RWPE2 (cell line): ENCODE results near the gene C19orf25.

Experiments
- ATAC-seq: fragments of 200-7000 bp; cut with Tn5 transposase; 3 replicates; pipeline ENCODE4 v1.9.1; 2021; ENCODE audit warnings: low read depth
- DNase-seq: peaks from one replicate; pipeline ENCODE4 v3.0.0-alpha.2; 2020; ENCODE audit warnings: low spot score
- H3K27ac ChIP-seq: fragments of 450-650 bp; 2 replicates; pipeline ENCODE4 v1.5.1; 2017; ENCODE audit warnings: mild to moderate bottlenecking; ENCODE audit not compliant: poor library complexity, severe bottlenecking
- H3K27me3 ChIP-seq: fragments of 250-450 bp; sonication (Bioruptor Pico); 2 replicates; pipeline ENCODE4 v1.5.1; 2021; ENCODE audit warnings: mild to moderate bottlenecking, moderate library complexity; ENCODE audit not compliant: insufficient read depth, poor library complexity, severe bottlenecking
- H3K36me3 ChIP-seq: fragments of 250-450 bp; sonication (Bioruptor Pico); 2 replicates; pipeline ENCODE4 v1.5.1; 2020; ENCODE audit warnings: low read depth, mild to moderate bottlenecking, moderate library complexity
- H3K4me1 ChIP-seq: fragments of 250-450 bp; sonication (Bioruptor Pico); 2 replicates; pipeline ENCODE4 v1.5.1; 2021; ENCODE audit warnings: mild to moderate bottlenecking, moderate library complexity; ENCODE audit not compliant: insufficient read depth, poor library complexity, severe bottlenecking
- H3K4me3 ChIP-seq: fragments of 250-450 bp; sonication (Bioruptor Pico); 2 replicates; pipeline ENCODE4 v1.5.1; 2021; ENCODE audit warnings: mild to moderate bottlenecking, moderate library complexity; ENCODE audit not compliant: severe bottlenecking
- H3K9me3 ChIP-seq: fragments of 250-450 bp; sonication (Bioruptor Pico); 2 replicates; pipeline ENCODE4 v1.5.1; 2021; ENCODE audit warnings: mild to moderate bottlenecking, moderate library complexity; ENCODE audit not compliant: severe bottlenecking
- CTCF ChIP-seq: fragments of 450-650 bp; IDR thresholded peaks from one replicate; pipeline ENCODE4 v1.5.1; 2017; ENCODE audit warnings: mild to moderate bottlenecking, moderate library complexity; ENCODE audit not compliant: poor library complexity, severe bottlenecking

Gene C19orf25

GRCh38 chr19:1513499-1514294 is 34.7 kb upstream of the C19orf25 start:
- H3K27ac ChIP-seq, result peak overlapping the region; percentile 50
- no peaks in the 10 kb centered on the region for H3K27me3 ChIP-seq
- TF ChIP-seq CTCF, result peak; percentile 63
- peaks cover 4% of the 10 kb centered on the region for H3K4me1 ChIP-seq
- no peaks in the 10 kb centered on the region for H3K36me3 ChIP-seq
- H3K4me3 ChIP-seq, result peak overlapping the region; percentile 70
- peak; percentile 41 for ATAC-seq
- DNase-seq, result no peak
- H3K9me3 ChIP-seq, result peaks cover 2% of the 10 kb centered on the region

DNA sequence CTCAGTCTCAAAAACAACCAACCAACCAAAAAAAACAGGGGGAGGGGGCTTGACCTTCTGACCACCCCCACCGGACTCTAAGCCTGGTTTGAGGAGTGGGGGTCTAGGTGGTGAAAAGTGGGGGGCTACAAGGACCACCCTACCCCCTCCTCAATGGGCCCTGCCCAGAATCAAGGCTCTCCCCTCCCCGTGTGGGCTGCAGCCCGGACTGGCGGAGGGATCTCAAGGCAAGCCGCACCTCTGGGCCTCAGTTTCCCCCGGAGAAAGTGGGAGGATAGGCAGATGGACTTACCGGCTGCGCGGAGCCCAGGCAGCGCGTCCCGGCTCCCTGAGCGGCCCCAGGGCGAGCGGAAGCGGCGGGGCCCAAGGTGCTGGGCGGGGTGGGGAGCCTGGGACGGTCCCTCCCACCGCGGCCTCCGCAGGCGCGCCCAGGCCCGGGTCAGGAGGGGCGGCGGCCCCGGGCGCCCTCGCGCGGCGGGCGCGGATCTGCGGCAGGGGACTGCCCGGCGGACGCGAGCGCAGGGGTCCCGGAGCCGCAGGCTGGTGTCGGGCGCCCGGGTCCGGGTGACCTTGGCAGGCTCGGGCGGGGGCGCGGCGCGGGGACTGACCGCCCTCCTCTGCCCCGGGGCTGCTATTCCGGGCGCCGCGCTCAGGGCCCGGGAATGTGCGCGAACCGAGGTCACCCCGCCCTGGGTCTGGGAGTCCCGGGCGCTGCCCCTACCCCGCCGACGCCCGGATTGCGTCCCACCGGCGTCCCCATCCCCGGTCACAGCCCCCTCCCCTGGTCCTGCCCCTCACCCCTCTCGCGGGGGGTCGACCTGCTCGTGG is 33.9 kb upstream of the C19orf25 start, which contains the start of gene ADAMTSL5:
TSS of gene ADAMTSL5 (minus strand) at position 349 of the 828 bp plus-strand sequence. CDS start 2,076 bp downstream, outside the sequence.
- Histone ChIP-seq H3K4me3 (peak within 1 kb of the TSS; percentile 70), H3K27ac (peak within 1 kb of the TSS; percentile 50), H3K4me1 (peaks cover 4% of the 10 kb centered on the region), H3K36me3 (no peaks in the 10 kb centered on the region), H3K27me3 (no peaks in the 10 kb centered on the region), H3K9me3 (peaks cover 2% of the 10 kb centered on the region)
- peak; percentile 25 for TF ChIP-seq CTCF
- DNase-seq (no peak), ATAC-seq (peak; percentile 75)

DNA sequence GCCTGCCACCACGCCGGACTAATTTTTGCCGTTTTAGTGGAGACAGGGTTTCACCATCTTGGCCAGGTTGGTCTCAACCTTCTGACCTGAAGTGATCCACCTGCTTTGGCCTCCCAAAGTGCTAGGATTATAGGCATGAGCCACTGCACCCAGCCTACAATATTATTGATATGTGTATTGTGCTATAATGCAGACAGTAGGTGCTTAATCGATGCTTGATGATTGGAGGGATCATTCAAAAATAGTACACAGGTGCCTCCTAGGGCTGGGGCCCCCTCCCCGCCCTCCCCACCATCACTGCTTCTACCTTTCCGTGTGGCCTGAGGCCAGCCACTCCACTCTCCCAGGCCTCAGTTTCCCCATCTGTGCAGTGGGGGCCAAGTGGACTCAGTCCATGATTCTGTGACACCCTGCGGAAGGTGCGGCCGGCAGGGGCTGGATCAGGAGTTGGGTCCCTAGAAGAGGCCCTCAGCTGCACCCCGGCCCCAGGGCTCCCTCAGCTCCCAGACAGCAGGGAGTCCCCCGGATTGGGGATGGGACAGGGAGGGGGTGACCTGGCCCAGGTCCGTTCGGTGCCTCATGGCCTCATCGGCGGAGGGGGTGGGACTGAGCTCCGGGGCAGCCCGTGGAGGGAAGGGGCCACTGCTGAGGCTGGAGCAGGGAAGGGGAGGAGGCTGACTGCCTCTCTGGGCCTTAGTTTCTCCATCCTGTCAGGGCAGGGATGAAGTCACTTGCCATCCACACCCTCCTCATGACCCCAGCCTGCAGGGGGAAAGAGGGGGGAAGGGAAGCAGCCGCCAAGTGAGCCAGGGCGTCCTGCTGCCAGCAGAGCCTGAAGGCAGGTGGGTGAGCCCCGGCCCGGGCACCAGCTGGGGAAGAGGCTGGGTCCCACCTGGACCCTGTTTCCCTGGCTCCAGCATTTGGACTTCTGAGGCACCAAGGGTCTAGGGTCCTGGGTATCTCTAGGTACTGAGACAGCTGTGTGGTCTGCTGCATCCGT is 32.6 kb upstream of the C19orf25 start:
- Histone ChIP-seq H3K4me1 (peaks cover 4% of the 10 kb centered on the region), H3K9me3 (peaks cover 2% of the 10 kb centered on the region), H3K27me3 (no peaks in the 10 kb centered on the region), H3K36me3 (no peaks in the 10 kb centered on the region), H3K27ac (no peak overlapping the region), H3K4me3 (peak overlapping the region; percentile 70)
- no peak for TF ChIP-seq CTCF
- no peak for ATAC-seq
- no peak for DNase-seq

GRCh38 chr19:1510807-1511206 is 31.8 kb upstream of the C19orf25 start:
- no peak for ATAC-seq

More at GRCh38 chr19:1510807-1511206, 31.8 kb upstream of the C19orf25 start:
- Histone ChIP-seq H3K27me3 (no peaks in the 10 kb centered on the region), H3K4me1 (peaks cover 4% of the 10 kb centered on the region), H3K27ac (peak overlapping the region; percentile 19), H3K4me3 (no peak overlapping the region), H3K9me3 (peaks cover 2% of the 10 kb centered on the region), H3K36me3 (no peaks in the 10 kb centered on the region)
- DNase-seq, result no peak
- no peak for TF ChIP-seq CTCF
